H9 (cell line): ENCODE data around the gene MYO5B. TPM values are rescaled to one million over a fixed set of nuclear protein-coding genes. Genes with fewer than 3 reads are reported as not detected.
"Not testable (repeated sequence)": the region's sequence is repeated elsewhere in the genome, so short reads cannot be mapped to it uniquely, and the experiment has no call there.

Source experiments
- DNase-seq: peaks from one replicate; pipeline ENCODE4 v3.0.0-alpha.2; 2017
- H2AFZ ChIP-seq: one replicate; pipeline ENCODE4 v1.6.1; 2013; ENCODE audit warnings: mild to moderate bottlenecking, low read length, control low read depth, moderate library complexity
- H2AK5ac ChIP-seq: 2 replicates; pipeline ENCODE4 v1.6.1; 2013; ENCODE audit warnings: low read length, control low read depth, mixed read lengths; ENCODE audit not compliant: insufficient read length
- H2BK120ac ChIP-seq: one replicate; pipeline ENCODE4 v1.6.1; 2013; ENCODE audit warnings: low read depth, mild to moderate bottlenecking, low read length, control low read depth, inconsistent platforms; ENCODE audit not compliant: poor library complexity, severe bottlenecking
- H2BK12ac ChIP-seq: 2 replicates; pipeline ENCODE4 v1.6.1; 2013; ENCODE audit warnings: low read length, control low read depth, mixed read lengths, low read depth; ENCODE audit not compliant: insufficient read length
- H2BK15ac ChIP-seq: 2 replicates; pipeline ENCODE4 v1.6.1; 2013; ENCODE audit warnings: low read depth, low read length, control low read depth
- H2BK20ac ChIP-seq: one replicate; pipeline ENCODE4 v1.6.1; 2013; ENCODE audit warnings: low read depth, mild to moderate bottlenecking, low read length, control low read depth, inconsistent platforms; ENCODE audit not compliant: poor library complexity, severe bottlenecking
- H2BK5ac ChIP-seq: 2 replicates; pipeline ENCODE4 v1.6.1; 2013; ENCODE audit warnings: low read length, control low read depth, mixed read lengths; ENCODE audit not compliant: insufficient read length
- H3K14ac ChIP-seq: 2 replicates; pipeline ENCODE4 v1.6.1; 2013; ENCODE audit warnings: low read length, control low read depth; ENCODE audit not compliant: insufficient read depth
- H3K18ac ChIP-seq: 2 replicates; pipeline ENCODE4 v1.6.1; 2013; ENCODE audit warnings: low read depth, mild to moderate bottlenecking, mixed read lengths, low read length, control low read depth; ENCODE audit not compliant: insufficient read length
- H3K23ac ChIP-seq: 2 replicates; pipeline ENCODE4 v1.6.1; 2013; ENCODE audit warnings: low read length, control low read depth, mixed read lengths, low read depth; ENCODE audit not compliant: insufficient read length
- H3K23me2 ChIP-seq: 2 replicates; pipeline ENCODE4 v1.6.1; 2013; ENCODE audit warnings: low read depth, mild to moderate bottlenecking, mixed read lengths, low read length, control low read depth; ENCODE audit not compliant: insufficient read length, poor library complexity, severe bottlenecking
- H3K27ac ChIP-seq: 2 replicates; pipeline ENCODE4 v1.5.1; 2013; ENCODE audit warnings: low read length, control low read depth, mixed read lengths, low read depth; ENCODE audit not compliant: insufficient read length
- H3K27me3 ChIP-seq: 2 replicates; pipeline ENCODE4 v1.6.1; 2013; ENCODE audit warnings: low read length, control low read depth, inconsistent platforms; ENCODE audit not compliant: insufficient read depth
- H3K4ac ChIP-seq: 2 replicates; pipeline ENCODE4 v1.6.1; 2013; ENCODE audit warnings: low read depth, mild to moderate bottlenecking, control low read depth, inconsistent platforms, low read length, moderate library complexity
- H3K4me1 ChIP-seq: 2 replicates; pipeline ENCODE4 v1.6.1; 2013; ENCODE audit warnings: low read length, control low read depth, inconsistent platforms; ENCODE audit not compliant: insufficient read depth
- H3K4me2 ChIP-seq: 2 replicates; pipeline ENCODE4 v1.6.1; 2013; ENCODE audit warnings: low read length, control low read depth, mixed read lengths; ENCODE audit not compliant: insufficient read length, insufficient read depth
- H3K56ac ChIP-seq: 2 replicates; pipeline ENCODE4 v1.6.1; 2013; ENCODE audit warnings: low read depth, mild to moderate bottlenecking, mixed read lengths, low read length, control low read depth; ENCODE audit not compliant: insufficient read length
- H3K79me1 ChIP-seq: 2 replicates; pipeline ENCODE4 v1.6.1; 2013; ENCODE audit warnings: low read depth, mild to moderate bottlenecking, moderate library complexity, low read length, control low read depth, inconsistent platforms; ENCODE audit not compliant: insufficient read depth, poor library complexity, severe bottlenecking
- H3K79me2 ChIP-seq: 2 replicates; pipeline ENCODE4 v1.6.1; 2013; ENCODE audit warnings: low read length, control low read depth, inconsistent platforms; ENCODE audit not compliant: insufficient read depth
- H3K9ac ChIP-seq: 2 replicates; pipeline ENCODE4 v1.6.1; 2013; ENCODE audit warnings: low read length, control low read depth, mixed read lengths; ENCODE audit not compliant: insufficient read length; ENCODE audit errors: extremely low read depth
- H3K9me3 ChIP-seq: one replicate; pipeline ENCODE4 v1.6.1; 2013; ENCODE audit warnings: low read depth, low read length, inconsistent platforms; ENCODE audit not compliant: control insufficient read depth
- H3T11ph ChIP-seq: one replicate; pipeline ENCODE4 v1.6.1; 2013; ENCODE audit warnings: mild to moderate bottlenecking, low read length, control low read depth, inconsistent platforms
- H4K20me1 ChIP-seq: one replicate; pipeline ENCODE4 v1.6.1; 2013; ENCODE audit not compliant: control insufficient read depth, insufficient read length, insufficient read depth
- H4K5ac ChIP-seq: 2 replicates; pipeline ENCODE4 v1.6.1; 2013; ENCODE audit warnings: low read depth, mild to moderate bottlenecking, mixed read lengths, low read length, control low read depth; ENCODE audit not compliant: insufficient read length
- H4K8ac ChIP-seq: replicated peaks from 2 replicates; pipeline ENCODE4 v1.6.1; 2013; ENCODE audit warnings: low read length, control low read depth, mixed read lengths, low read depth; ENCODE audit not compliant: insufficient read length
- H4K91ac ChIP-seq: 2 replicates; pipeline ENCODE4 v1.6.1; 2013; ENCODE audit warnings: low read depth, mild to moderate bottlenecking, moderate library complexity, mixed read lengths, low read length, control low read depth; ENCODE audit not compliant: insufficient read length
- H3K27ac Mint-ChIP-seq, 3 experiments: 2 replicates in 2 of 3; 3 replicates in 1 of 3; pipeline ENCODE4 v1.8.0; 2020 to 2021; ENCODE audit warnings: mixed read lengths in 3 of 3, mild to moderate bottlenecking in 1 of 3, moderate library complexity in 1 of 3
- H3K27me3 Mint-ChIP-seq: 2 replicates; pipeline ENCODE4 v1.8.0; 2021; ENCODE audit warnings: low read depth, mild to moderate bottlenecking, moderate library complexity, mixed read lengths
- H3K36me3 Mint-ChIP-seq, 3 experiments: 2 replicates in 2 of 3; 3 replicates in 1 of 3; pipeline ENCODE4 v1.8.0; 2020 to 2021; ENCODE audit warnings: low read depth in 3 of 3, mixed read lengths in 3 of 3; ENCODE audit not compliant: insufficient read depth in 1 of 3
- H3K4me1 Mint-ChIP-seq, 2 experiments: 2 replicates each; pipeline ENCODE4 v1.8.0; 2020; ENCODE audit warnings: mixed read lengths in 2 of 2
- H3K4me3 Mint-ChIP-seq, 2 experiments: 2 replicates in 1 of 2; 3 replicates in 1 of 2; pipeline ENCODE4 v1.8.0; 2020 to 2021; ENCODE audit warnings: mild to moderate bottlenecking in 2 of 2, mixed read lengths in 2 of 2, moderate library complexity in 1 of 2
- H3K9me3 Mint-ChIP-seq, 2 experiments: 2 replicates in 1 of 2; 3 replicates in 1 of 2; pipeline ENCODE4 v1.8.0; 2020; ENCODE audit warnings: mild to moderate bottlenecking in 2 of 2, mixed read lengths in 2 of 2, moderate library complexity in 1 of 2
- CTCF ChIP-seq: fragments of 200-600 bp; sonication (generic); conservative IDR thresholded peaks from 3 replicates; pipeline ENCODE4 v1.8.0; 2021; ENCODE audit warnings: antibody characterized with exemption, mild to moderate bottlenecking
- WGBS: extraction: QIAGEN DNeasy Blood & Tissue Kit; methylation state at CpG from one replicate; pipeline ENCODE4 v1.1.7; 2013; ENCODE audit warnings: missing lambda C conversion rate, low lambda C conversion rate, mixed read lengths; ENCODE audit not compliant: insufficient read length; ENCODE audit errors: extremely low coverage; 5-methylcytosine and 5-hydroxymethylcytosine counted together
- total RNA-seq: library from RNA; stranded (reverse); gene quantifications from 2 replicates; pipeline ENCODE4 v1.2.1, GENCODE V29; 2021

MYO5B gene
- total RNA-seq, 1 experiment from 2014 or later: 9.3 TPM

DNA sequence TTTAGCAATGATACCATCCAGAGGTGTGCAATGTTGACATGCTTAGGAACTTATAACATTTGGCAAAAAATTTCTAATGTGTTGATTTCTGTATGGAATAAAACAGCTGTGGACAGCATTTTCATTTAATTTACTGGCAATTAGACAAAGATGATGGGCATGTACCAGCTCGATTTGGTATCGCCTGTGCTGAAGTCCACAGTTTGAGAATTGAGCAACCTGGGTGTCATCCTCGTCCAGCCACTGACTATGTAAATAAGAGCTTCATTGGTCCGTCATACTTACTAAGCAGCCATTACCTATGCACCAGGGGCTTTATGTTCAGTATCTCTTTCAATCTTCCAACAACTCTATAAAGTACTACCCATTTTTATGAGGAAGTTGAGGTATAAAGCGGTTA, 357.1 kb downstream of the MYO5B start:
- H2BK5ac ChIP-seq: no peak overlapping the region
- no peak overlapping the region for H3K18ac ChIP-seq
- no peak overlapping the region for H3K4me2 ChIP-seq
- H3K4ac ChIP-seq: no peak overlapping the region
- no peaks in the 10 kb centered on the region for H3K4me1 ChIP-seq
- WGBS: no CpG with 5 or more reads among the region's 5 CpGs
- no peak overlapping the region for H2AFZ ChIP-seq
- H3K79me1 ChIP-seq: no peaks in the 10 kb centered on the region
- no peak overlapping the region for H3K14ac ChIP-seq
- H3K23me2 ChIP-seq: no peaks in the 10 kb centered on the region
- H3K27ac Mint-ChIP-seq: no peak overlapping the region
- H3K9me3 ChIP-seq: no peaks in the 10 kb centered on the region
- no peak overlapping the region for H2BK15ac ChIP-seq
- H3K4me3 Mint-ChIP-seq: no peak overlapping the region
- H3K56ac ChIP-seq: no peak overlapping the region
- no peaks in the 10 kb centered on the region for H3K27me3 ChIP-seq
- H4K5ac ChIP-seq: no peak overlapping the region
- no peaks in the 10 kb centered on the region for H3K4me1 Mint-ChIP-seq
- no peak overlapping the region for H4K91ac ChIP-seq
- H3K79me2 ChIP-seq: no peaks in the 10 kb centered on the region
- no peak overlapping the region for H2BK20ac ChIP-seq
- H2AK5ac ChIP-seq: no peak overlapping the region
- no peak overlapping the region for H2BK120ac ChIP-seq
- TF ChIP-seq CTCF: no peak
- H4K20me1 ChIP-seq: no peaks in the 10 kb centered on the region
- H3K9ac ChIP-seq: no peak overlapping the region
- H3T11ph ChIP-seq: no peak overlapping the region
- no peak overlapping the region for H4K8ac ChIP-seq
- H2BK12ac ChIP-seq: no peak overlapping the region
- no peak overlapping the region for H3K23ac ChIP-seq
- H3K36me3 Mint-ChIP-seq: no peaks in the 10 kb centered on the region; a peak in 1 of 7 replicates
- no peak for DNase-seq
- no peaks in the 10 kb centered on the region for H3K27me3 Mint-ChIP-seq
- no peak overlapping the region for H3K27ac ChIP-seq
- H3K9me3 Mint-ChIP-seq: no peaks in the 10 kb centered on the region

GRCh38 chr18:49837316-49837835, 357.6 kb downstream of the MYO5B start:
- not testable (repeated sequence) for H2BK120ac ChIP-seq, H3K23me2 ChIP-seq, H3K4me1 Mint-ChIP-seq, H3K27ac Mint-ChIP-seq, H3K27ac ChIP-seq, H3K36me3 Mint-ChIP-seq, H3K18ac ChIP-seq, H2BK20ac ChIP-seq, H3K9ac ChIP-seq, H2BK12ac ChIP-seq, H3K79me1 ChIP-seq, DNase-seq, H3T11ph ChIP-seq, H2BK15ac ChIP-seq, H2AFZ ChIP-seq, H4K20me1 ChIP-seq, H4K5ac ChIP-seq, H3K9me3 Mint-ChIP-seq, H2AK5ac ChIP-seq, H4K8ac ChIP-seq, H3K4me1 ChIP-seq, H3K4ac ChIP-seq, H3K4me3 Mint-ChIP-seq, H3K4me2 ChIP-seq, H3K9me3 ChIP-seq, H3K27me3 Mint-ChIP-seq, H3K27me3 ChIP-seq, H3K23ac ChIP-seq, H3K14ac ChIP-seq, H2BK5ac ChIP-seq, H3K79me2 ChIP-seq, H3K56ac ChIP-seq, H4K91ac ChIP-seq
- WGBS: no CpG with 5 or more reads among the region's 9 CpGs
